B cell (primary cell): ENCODE data around the gene TGM3. TPM values are rescaled to one million over a fixed set of nuclear protein-coding genes. Genes with fewer than 3 reads are reported as not detected.

ENCODE experiments used
- ATAC-seq: fragments of 200-7000 bp; cut with Tn5 transposase; one replicate; pipeline ENCODE4 v1.10.0; 2021; ENCODE audit warnings: low read depth, mild to moderate bottlenecking, moderate number of reproducible peaks, moderate library complexity
- CTCF ChIA-PET: fragments of 350-600 bp; sonication (Branson Sonifier 250); formaldehyde crosslinking; loops from one replicate; lab custom pipeline; 2021; ENCODE audit warnings: antibody characterized with exemption, inconsistent platforms; lab: Charles Lee
- POLR2A ChIA-PET: fragments of 350-600 bp; sonication (Branson Sonifier 250); formaldehyde crosslinking; loops from one replicate; lab custom pipeline; 2021; ENCODE audit warnings: antibody characterized with exemption; lab: Charles Lee
- DNase-seq: peaks from one replicate; pipeline ENCODE4 v3.0.0; 2013
- H2AFZ ChIP-seq: 2 replicates; pipeline ENCODE4 v1.6.1; 2012; ENCODE audit warnings: mild to moderate bottlenecking, low read depth, low read length; ENCODE audit not compliant: insufficient read depth, poor library complexity, severe bottlenecking
- H3K27ac ChIP-seq, 2 donors: 1 replicate in 1 of 2; 2 replicates in 1 of 2; pipeline ENCODE4 v1.5.1; 2012 to 2013; ENCODE audit warnings: low read length in 2 of 2, mild to moderate bottlenecking in 2 of 2, moderate library complexity in 1 of 2
- H3K27me3 ChIP-seq, 4 experiments: fragments of 200-600 bp in 1 of 4; sonication (generic) in 1 of 4; replicated peaks in 1 of 4; 1 replicate in 2 of 4; 2 replicates in 2 of 4; pipeline versions ENCODE4 v1.6.1 to v1.7.0; 2013 to 2016; ENCODE audit warnings: low read length in 3 of 4, mild to moderate bottlenecking in 2 of 4, mixed read lengths in 1 of 4, moderate library complexity in 1 of 4; ENCODE audit not compliant: insufficient read depth in 4 of 4, control insufficient read depth in 3 of 4; ENCODE audit errors: control extremely low read depth in 1 of 4
- H3K36me3 ChIP-seq, 2 experiments: replicated peaks in 1 of 2; 1 replicate in 1 of 2; 2 replicates in 1 of 2; pipeline versions ENCODE4 v1.6.1 to v1.7.1; 2013; ENCODE audit warnings: low read length in 1 of 2; ENCODE audit not compliant: insufficient read depth in 2 of 2, control insufficient read depth in 1 of 2; ENCODE audit errors: control extremely low read depth in 1 of 2, extremely low read depth in 1 of 2
- H3K4me1 ChIP-seq, 2 donors: fragments of 200-600 bp in 1 of 2; sonication (generic) in 1 of 2; 1 replicate in 1 of 2; 2 replicates in 1 of 2; pipeline versions ENCODE4 v1.5.1 to v1.6.1; 2013 to 2017; ENCODE audit warnings: low read length in 2 of 2; ENCODE audit not compliant: control insufficient read depth in 2 of 2, insufficient read depth in 2 of 2
- H3K4me2 ChIP-seq: replicated peaks from 2 replicates; pipeline ENCODE3; 2012; ENCODE audit warnings: mild to moderate bottlenecking, low read depth, low read length; ENCODE audit not compliant: poor library complexity, severe bottlenecking
- H3K4me3 ChIP-seq, 5 experiments: fragments of 200-600 bp in 1 of 5; sonication (generic) in 1 of 5; 1 replicate in 3 of 5; 2 replicates in 2 of 5; pipeline versions ENCODE4 v1.5.1 to v1.7.0; 2011 to 2016; ENCODE audit warnings: low read length in 4 of 5, mild to moderate bottlenecking in 4 of 5, low read depth in 2 of 5, control low read depth in 1 of 5, moderate library complexity in 1 of 5; ENCODE audit not compliant: insufficient read depth in 1 of 5; ENCODE audit errors: control extremely low read depth in 1 of 5, extremely low read depth in 1 of 5
- H3K79me2 ChIP-seq: fragments of 200-600 bp; sonication (generic); one replicate; pipeline ENCODE4 v1.6.0; 2016; ENCODE audit warnings: low read length; ENCODE audit not compliant: control insufficient read depth, insufficient read depth
- H3K9ac ChIP-seq: fragments of 200-600 bp; sonication (generic); 2 replicates; pipeline ENCODE4 v1.6.1; 2017; ENCODE audit warnings: mild to moderate bottlenecking, low read length, moderate library complexity
- H3K9me3 ChIP-seq, 3 donors: one replicate each; pipeline versions ENCODE4 v1.6.1 to v1.7.1; 2013; ENCODE audit warnings: low read length in 2 of 3; ENCODE audit not compliant: control insufficient read depth in 2 of 3, insufficient read depth in 1 of 3; ENCODE audit errors: control extremely low read depth in 1 of 3
- H4K20me1 ChIP-seq: 2 replicates; pipeline ENCODE4 v1.6.0; 2012; ENCODE audit warnings: mild to moderate bottlenecking, low read length; ENCODE audit not compliant: insufficient read depth, control insufficient read depth, poor library complexity, severe bottlenecking
- H3K27ac Mint-ChIP-seq: one replicate; pipeline ENCODE4 v1.8.0; 2021; ENCODE audit warnings: mixed read lengths
- H3K27me3 Mint-ChIP-seq: one replicate; pipeline ENCODE4 v1.8.0; 2021; ENCODE audit warnings: mixed read lengths
- H3K4me1 Mint-ChIP-seq: one replicate; pipeline ENCODE4 v1.8.0; 2021; ENCODE audit warnings: mixed read lengths
- H3K4me3 Mint-ChIP-seq: one replicate; pipeline ENCODE4 v1.8.0; 2021; ENCODE audit warnings: mixed read lengths
- H3K9me3 Mint-ChIP-seq: one replicate; pipeline ENCODE4 v1.8.0; 2022; ENCODE audit warnings: mixed read lengths; ENCODE audit not compliant: insufficient read depth
- CTCF ChIP-seq: fragments of 200-600 bp; IDR thresholded peaks from one replicate; pipeline ENCODE4 v1.8.0; 2022; ENCODE audit warnings: antibody characterized with exemption, mild to moderate bottlenecking
- EZH2 ChIP-seq: IDR thresholded peaks from 2 replicates; pipeline ENCODE4 v1.6.1; 2012; ENCODE audit warnings: borderline replicate concordance, low read depth, mild to moderate bottlenecking, moderate library complexity, low read length; ENCODE audit not compliant: insufficient read depth, poor library complexity, severe bottlenecking
- WGBS: methylation state at CpG from one replicate; pipeline ENCODE4 v1.1.5; 2013; ENCODE audit warnings: missing lambda C conversion rate; ENCODE audit not compliant: insufficient coverage; 5-methylcytosine and 5-hydroxymethylcytosine counted together
- intact Hi-C: fragments of 100-400 bp; cut with micrococcal nuclease; formaldehyde crosslinking; loops from one replicate; pipeline ENCODE4 v1.10.0; 2022
- polyA plus RNA-seq: library from polyadenylated mRNA; depleted of rRNA; stranded (reverse); fragments of >200 nt; gene quantifications from 2 replicates; pipeline ENCODE4 v1.2.3, GENCODE V29; 2012
- total RNA-seq, 2 donors: library from RNA; stranded (reverse); fragments of 120-200 nt in 1 of 2; gene quantifications; 1 replicate in 1 of 2; 2 replicates in 1 of 2; pipeline versions ENCODE4 v1.2.3 to v1.2.4, GENCODE V29; 2013 to 2022

Gene TGM3
- total and polyA plus RNA-seq, 2 donors (not counting 1 experiment from before 2014, with no cell fraction given): not detected

GRCh38 chr20:2297357-2297728 lies 1.5 kb downstream of the TGM3 start:
- ChIA-PET CTCF (no interaction called here), POLR2A (no interaction called here)
- Histone ChIP-seq H3K27me3 (no peaks in the 10 kb centered on the region), H3K36me3 (no peaks in the 10 kb centered on the region), H3K9ac (no peak overlapping the region), H3K4me1 (peaks cover 22 to 23% of the 10 kb centered on the region in 2 donors), H3K27ac (no peak overlapping the region), H2AFZ (no peak overlapping the region), H3K4me3 (no peak overlapping the region), H3K9me3 (no peaks in the 10 kb centered on the region), H3K4me2 (no peak overlapping the region), H4K20me1 (no peaks in the 10 kb centered on the region), H3K79me2 (no peaks in the 10 kb centered on the region)
- H3K27me3 Mint-ChIP-seq: no peaks in the 10 kb centered on the region
- no peak for DNase-seq
- intact Hi-C loops: no loop called here
- H3K4me3 Mint-ChIP-seq: no peak overlapping the region
- TF ChIP-seq CTCF (no peak), EZH2 (no peak)
- ATAC-seq: no peak
- peak overlapping the region; percentile 15 for H3K27ac Mint-ChIP-seq
- 74% methylated on average over 5 of the region's 7 CpGs for WGBS
- H3K9me3 Mint-ChIP-seq: no peaks in the 10 kb centered on the region
- peaks cover 22% of the 10 kb centered on the region for H3K4me1 Mint-ChIP-seq

- ATAC-seq (no peak), DNase-seq (no peak)
- no peak overlapping the region for H3K4me3 ChIP-seq
- no peak overlapping the region for H3K4me2 ChIP-seq
- H3K27me3 ChIP-seq: no peaks in the 10 kb centered on the region
- no peak overlapping the region for H3K4me3 Mint-ChIP-seq
- ChIA-PET CTCF (no interaction called here), POLR2A (no interaction called here)
- intact Hi-C loops: no loop called here
- H3K4me1 Mint-ChIP-seq: peaks cover 22% of the 10 kb centered on the region
- TF ChIP-seq CTCF (no peak), EZH2 (no peak)
- H3K9me3 Mint-ChIP-seq: no peaks in the 10 kb centered on the region
- no peak overlapping the region for H2AFZ ChIP-seq
- H3K27ac ChIP-seq: no peak overlapping the region
- H3K79me2 ChIP-seq: no peaks in the 10 kb centered on the region
- H3K36me3 ChIP-seq: no peaks in the 10 kb centered on the region
- 100% methylated on average over 1 of the region's 2 CpGs for WGBS
- no peak overlapping the region for H3K9ac ChIP-seq
- H3K4me1 ChIP-seq: peaks cover 23 to 24% of the 10 kb centered on the region in 2 donors
- no peaks in the 10 kb centered on the region for H3K9me3 ChIP-seq
- no peaks in the 10 kb centered on the region for H3K27me3 Mint-ChIP-seq
- no peaks in the 10 kb centered on the region for H4K20me1 ChIP-seq
- no peak overlapping the region for H3K27ac Mint-ChIP-seq
These were observed 2.3 kb downstream of the TGM3 start for GRCh38 chr20:2298116-2298515.
